Naive B cell (primary cell): ENCODE results near the gene CST3. TPM values are rescaled to one million over a fixed set of nuclear protein-coding genes. Genes with fewer than 3 reads are reported as not detected.

Source experiments
- ATAC-seq, 2 donors: fragments of 150-1000 bp; cut with Tn5 transposase; 2 replicates each; pipeline ENCODE4 v1.10.0; 2021; ENCODE audit warnings: low read depth in 2 of 2, mild to moderate bottlenecking in 2 of 2, moderate library complexity in 2 of 2
- DNase-seq: peaks from one replicate; pipeline ENCODE4 v3.0.0; 2022
- H3K27ac Mint-ChIP-seq, 6 donors: one replicate each; pipeline ENCODE4 v1.8.0; 2020 to 2022; ENCODE audit warnings: mild to moderate bottlenecking in 6 of 6, mixed read lengths in 6 of 6, moderate library complexity in 5 of 6, inconsistent platforms in 2 of 6
- H3K27me3 Mint-ChIP-seq, 3 donors: one replicate each; pipeline ENCODE4 v1.8.0; 2021 to 2022; ENCODE audit warnings: mixed read lengths in 3 of 3, mild to moderate bottlenecking in 1 of 3
- H3K36me3 Mint-ChIP-seq, 2 donors: one replicate each; pipeline ENCODE4 v1.8.0; 2020 to 2022; ENCODE audit warnings: mixed read lengths in 2 of 2, inconsistent platforms in 1 of 2, mild to moderate bottlenecking in 1 of 2
- H3K4me1 Mint-ChIP-seq, 3 donors: one replicate each; pipeline ENCODE4 v1.8.0; 2020 to 2022; ENCODE audit warnings: mixed read lengths in 3 of 3, inconsistent platforms in 1 of 3, mild to moderate bottlenecking in 1 of 3, moderate library complexity in 1 of 3
- H3K4me3 Mint-ChIP-seq, 8 donors: one replicate each; pipeline ENCODE4 v1.8.0; 2020 to 2022; ENCODE audit warnings: mild to moderate bottlenecking in 8 of 8, mixed read lengths in 8 of 8, moderate library complexity in 8 of 8, inconsistent platforms in 2 of 8
- H3K9me3 Mint-ChIP-seq, 7 donors: one replicate each; pipeline ENCODE4 v1.8.0; 2020 to 2022; ENCODE audit warnings: mixed read lengths in 7 of 7, mild to moderate bottlenecking in 5 of 7, inconsistent platforms in 2 of 7, moderate library complexity in 1 of 7
- polyA plus RNA-seq, 6 donors: library from polyadenylated mRNA; unstranded; fragments of 300-500 nt; fragmentation: Illumina TruSeq; gene quantifications; one replicate each; pipeline ENCODE4 v1.2.3, GENCODE V29; 2021; ENCODE audit warnings: low read depth in 6 of 6

The CST3 gene
- polyA plus RNA-seq, 6 donors from 2014 or later, result 3.2 to 22.5 (median 6.5) TPM

- H3K36me3 Mint-ChIP-seq, result peaks cover 0 to 4% of the 10 kb centered on the region in 2 donors
- H3K4me1 Mint-ChIP-seq, result no peaks in the 10 kb centered on the region
- peaks cover 5 to 41% (median 40%) of the 10 kb centered on the region in 3 donors for H3K27me3 Mint-ChIP-seq
- ATAC-seq (no peak), DNase-seq (no peak)
- H3K9me3 Mint-ChIP-seq, result peaks cover 0 to 5% (median 4%) of the 10 kb centered on the region in 7 donors
- no peak overlapping the region for H3K27ac Mint-ChIP-seq
- H3K4me3 Mint-ChIP-seq, result no peak overlapping the region
Measured at GRCh38 chr20:23585808-23586734, 51.7 kb downstream of the CST3 start.

DNA sequence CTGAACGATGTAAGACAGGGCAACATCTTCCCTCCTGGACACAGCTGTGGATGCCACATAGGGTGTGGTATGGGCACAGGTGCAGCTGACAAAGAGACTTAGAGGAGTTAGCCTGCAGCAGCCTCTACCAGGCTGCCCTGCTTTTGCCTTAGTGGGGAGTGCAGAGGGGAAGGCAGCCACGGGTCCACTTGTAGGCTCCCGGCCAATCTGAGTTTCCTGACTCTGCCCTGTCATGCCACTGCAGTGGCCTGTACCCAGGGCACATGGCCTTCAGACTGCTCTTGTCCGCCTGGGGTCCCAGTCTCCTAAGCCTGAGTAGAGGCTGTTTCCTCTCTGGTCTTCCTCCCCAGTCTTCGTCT is 52.3 kb downstream of the CST3 start:
- Mint-ChIP-seq H3K4me3 (no peak overlapping the region), H3K9me3 (peaks cover under 1 to 7% (median 5%) of the 10 kb centered on the region in 7 donors)
- no peak for ATAC-seq

GRCh38 chr20:23584434-23585199 is 53.1 kb downstream of the CST3 start:
- Mint-ChIP-seq H3K4me1 (no peaks in the 10 kb centered on the region), H3K27me3 (peaks cover 10 to 51% (median 51%) of the 10 kb centered on the region in 3 donors), H3K9me3 (peaks cover 2 to 9% (median 5%) of the 10 kb centered on the region in 7 donors), H3K4me3 (no peak overlapping the region), H3K36me3 (peaks cover 0 to 12% of the 10 kb centered on the region in 2 donors), H3K27ac (no peak overlapping the region)
- no peak for ATAC-seq
- DNase-seq, result no peak

More for the DNA sequence above, 52.3 kb downstream of the CST3 start:
- Mint-ChIP-seq H3K4me1 (no peaks in the 10 kb centered on the region), H3K27me3 (peaks cover 8 to 47% (median 46%) of the 10 kb centered on the region in 3 donors), H3K27ac (no peak overlapping the region), H3K36me3 (peaks cover 0 to 11% of the 10 kb centered on the region in 2 donors)
- no peak for DNase-seq

Other genes with a start within 250 kb of the CST3 start
- 1 to 10 TPM; 4.1 to 8.3 (median 6.3) TPM for gene NAPB, start 216.5 kb downstream of the CST3 start, polyA plus RNA-seq
- gene CSTL1, start 198.3 kb downstream of the CST3 start, polyA plus RNA-seq, result not detected
- not detected for gene CST11, start 185.1 kb downstream of the CST3 start, polyA plus RNA-seq
- gene CST8, start 146.8 kb downstream of the CST3 start, polyA plus RNA-seq, result not detected
- gene CST9L, start 69.5 kb downstream of the CST3 start, polyA plus RNA-seq, result not detected
- not detected for gene CST9, start 32.0 kb downstream of the CST3 start, polyA plus RNA-seq
- not detected for gene CST4, start 51.1 kb upstream of the CST3 start, polyA plus RNA-seq
- not detected for gene CST1, start 113.0 kb upstream of the CST3 start, polyA plus RNA-seq
- gene CST2, start 188.8 kb upstream of the CST3 start, polyA plus RNA-seq, result not detected
- gene CST5, start 241.8 kb upstream of the CST3 start, polyA plus RNA-seq, result not detected